Lower leg skin (tissue), 3 donors: Measurements from ENCODE around the gene PROC.

Source experiments
- POLR2A ChIP-seq, 2 donors: fragments of 450-650 bp; IDR thresholded peaks; one replicate each; pipeline ENCODE4 v1.6.1; 2016 to 2017; ENCODE audit warnings: antibody characterized with exemption in 2 of 2, mild to moderate bottlenecking in 1 of 2, moderate library complexity in 1 of 2
- TF ChIP-seq, protein P1 (sequence below), 3 donors: fragments of 450-650 bp; IDR thresholded peaks; one replicate each; pipeline ENCODE4 v1.5.1; 2016; ENCODE audit warnings: antibody characterized with exemption in 3 of 3, mild to moderate bottlenecking in 3 of 3, moderate library complexity in 2 of 3

DNA sequence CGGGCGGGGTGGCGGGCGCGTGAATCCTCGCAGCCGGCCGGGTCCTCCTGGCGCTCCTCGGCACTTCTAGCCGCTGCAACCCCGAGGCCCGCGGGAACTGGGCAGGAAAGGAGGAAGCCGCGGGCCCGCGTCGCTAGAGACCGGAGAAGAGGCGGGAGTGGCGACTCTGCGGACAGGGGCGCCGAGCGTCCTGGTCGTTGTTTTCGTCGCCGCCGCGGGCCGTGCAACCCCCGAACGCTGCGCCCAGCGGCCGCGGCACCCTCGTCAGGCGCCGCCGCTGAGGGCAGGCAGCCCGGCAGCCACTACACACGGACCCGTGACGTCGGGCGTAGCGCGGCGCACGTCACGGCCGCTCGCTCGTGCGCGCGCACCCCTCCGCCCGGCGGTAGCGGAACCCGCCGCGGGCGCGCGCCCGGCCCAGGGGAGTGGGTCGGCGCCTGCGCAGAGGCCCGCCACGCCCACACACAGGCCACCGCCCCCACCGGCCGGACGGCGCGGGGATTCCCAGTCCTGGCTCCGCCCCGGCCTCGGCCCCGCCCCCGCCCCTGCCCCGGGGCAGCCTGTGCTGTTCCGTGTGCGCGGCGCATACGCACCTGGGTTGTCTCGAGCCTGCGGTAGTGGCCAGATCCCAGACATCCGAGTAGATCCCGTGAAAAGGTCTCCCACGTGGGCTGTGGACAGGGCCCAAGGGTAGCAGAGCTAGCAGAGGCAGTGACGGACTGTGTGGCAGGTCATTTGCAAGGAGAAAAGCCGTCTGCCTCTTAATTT, 30.4 kb upstream of the PROC start, which contains the start of gene MAP3K2:
- TF ChIP-seq, protein P1, sequence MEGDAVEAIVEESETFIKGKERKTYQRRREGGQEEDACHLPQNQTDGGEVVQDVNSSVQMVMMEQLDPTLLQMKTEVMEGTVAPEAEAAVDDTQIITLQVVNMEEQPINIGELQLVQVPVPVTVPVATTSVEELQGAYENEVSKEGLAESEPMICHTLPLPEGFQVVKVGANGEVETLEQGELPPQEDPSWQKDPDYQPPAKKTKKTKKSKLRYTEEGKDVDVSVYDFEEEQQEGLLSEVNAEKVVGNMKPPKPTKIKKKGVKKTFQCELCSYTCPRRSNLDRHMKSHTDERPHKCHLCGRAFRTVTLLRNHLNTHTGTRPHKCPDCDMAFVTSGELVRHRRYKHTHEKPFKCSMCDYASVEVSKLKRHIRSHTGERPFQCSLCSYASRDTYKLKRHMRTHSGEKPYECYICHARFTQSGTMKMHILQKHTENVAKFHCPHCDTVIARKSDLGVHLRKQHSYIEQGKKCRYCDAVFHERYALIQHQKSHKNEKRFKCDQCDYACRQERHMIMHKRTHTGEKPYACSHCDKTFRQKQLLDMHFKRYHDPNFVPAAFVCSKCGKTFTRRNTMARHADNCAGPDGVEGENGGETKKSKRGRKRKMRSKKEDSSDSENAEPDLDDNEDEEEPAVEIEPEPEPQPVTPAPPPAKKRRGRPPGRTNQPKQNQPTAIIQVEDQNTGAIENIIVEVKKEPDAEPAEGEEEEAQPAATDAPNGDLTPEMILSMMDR (IDR thresholded peaks at IDR 0.05), result no peak
- TF ChIP-seq POLR2A (IDR thresholded peaks at IDR 0.05), result peak in 1 of 2 donors; percentile 67
